ENCODE measurements around the gene PNPO.
"Not testable (repeated sequence)": the region's sequence is repeated elsewhere in the genome, so short reads cannot be mapped to it uniquely, and the experiment has no call there.

PNPO gene

GRCh38 chr17:47918006-47918405 is 23.4 kb upstream of the PNPO start:
- Histone ChIP-seq H3K4me3 (no peak overlapping the region), H3K27ac (no peak overlapping the region)
- TF ChIP-seq CTCF (IDR thresholded peaks at IDR 0.05) = no peak
- no peak for DNase-seq (ENCODE audit: low spot score)

- Histone ChIP-seq H3K27ac (no peak overlapping the region), H3K4me3 (no peak overlapping the region)
- TF ChIP-seq CTCF (IDR thresholded peaks at IDR 0.05) = no peak
- no peak for DNase-seq (ENCODE audit: low spot score)
These were observed 22.4 kb upstream of the PNPO start for GRCh38 chr17:47918991-47919390.

GRCh38 chr17:47919889-47920288 is 21.5 kb upstream of the PNPO start:
- DNase-seq (ENCODE audit: low spot score); H3K27ac ChIP-seq; H3K4me3 ChIP-seq: not testable (repeated sequence)

GRCh38 chr17:47924785-47925677 is 16.3 kb upstream of the PNPO start:
- TF ChIP-seq CTCF (IDR thresholded peaks at IDR 0.05) = no peak
- Histone ChIP-seq H3K27ac (no peak overlapping the region), H3K4me3 (no peak overlapping the region)
- no peak for DNase-seq (ENCODE audit: low spot score)

- H3K27ac ChIP-seq = no peak overlapping the region
- DNase-seq (ENCODE audit: low spot score) = no peak
- no peak for TF ChIP-seq CTCF (IDR thresholded peaks at IDR 0.05)
- H3K4me3 ChIP-seq = no peak overlapping the region
These were observed 15.7 kb upstream of the PNPO start for GRCh38 chr17:47925678-47925988.

- no peak for TF ChIP-seq CTCF (IDR thresholded peaks at IDR 0.05)
- DNase-seq (ENCODE audit: low spot score) = no peak
- Histone ChIP-seq H3K4me3 (no peak overlapping the region), H3K27ac (no peak overlapping the region)
These were observed 13.5 kb upstream of the PNPO start for GRCh38 chr17:47927821-47928400.

- TF ChIP-seq CTCF (IDR thresholded peaks at IDR 0.05) = no peak
- no peak overlapping the region for H3K27ac ChIP-seq
- DNase-seq (ENCODE audit: low spot score) = no peak
- H3K4me3 ChIP-seq = no peak overlapping the region
These were observed 13.0 kb upstream of the PNPO start for GRCh38 chr17:47928415-47928814.
